ENCODE results near the gene MARCHF9. TPM values are rescaled to one million over a fixed set of nuclear protein-coding genes. Genes with fewer than 3 reads are reported as not detected.

Gene MARCHF9
- total RNA-seq, 1 donor from 2014 or later, result 13.8 TPM

- no peak for TF ChIP-seq CTCF (IDR thresholded peaks at IDR 0.05; ENCODE audit: borderline replicate concordance)
- intact Hi-C loops (cut with micrococcal nuclease), result no loop called here
- Histone ChIP-seq H3K4me3 (peak overlapping the region; percentile 62), H3K27me3 (ENCODE audit: low read depth) (peaks cover 55% of the 10 kb centered on the region), H3K36me3 (peaks cover 9% of the 10 kb centered on the region), H3K27ac (replicated peaks) (no peak overlapping the region), H3K9me3 (replicated peaks) (no peaks in the 10 kb centered on the region), H3K4me1 (peaks cover 30% of the 10 kb centered on the region)
- DNase-seq, result no peak
These were observed 9.2 kb downstream of the MARCHF9 start for GRCh38 chr12:57763881-57764661.

GRCh38 chr12:57764662-57765002, 9.7 kb downstream of the MARCHF9 start:
- H3K27me3 ChIP-seq (ENCODE audit: low read depth), result peaks cover 55% of the 10 kb centered on the region
- no peak overlapping the region for H3K27ac ChIP-seq (replicated peaks)
- DNase-seq, result no peak
- H3K36me3 ChIP-seq, result peaks cover 7% of the 10 kb centered on the region
- TF ChIP-seq CTCF (IDR thresholded peaks at IDR 0.05; ENCODE audit: borderline replicate concordance), result no peak
- intact Hi-C loops (cut with micrococcal nuclease), result no loop called here
- H3K4me3 ChIP-seq, result peak overlapping the region; percentile 62
- peaks cover 30% of the 10 kb centered on the region for H3K4me1 ChIP-seq
- no peaks in the 10 kb centered on the region for H3K9me3 ChIP-seq (replicated peaks)

- peak; percentile 34 for DNase-seq
These were observed 10.2 kb downstream of the MARCHF9 start for GRCh38 chr12:57765003-57765697.

GRCh38 chr12:57765698-57766463, 11.0 kb downstream of the MARCHF9 start:
- H3K27me3 ChIP-seq (ENCODE audit: low read depth), result peaks cover 55% of the 10 kb centered on the region
- peaks cover 18% of the 10 kb centered on the region for H3K36me3 ChIP-seq
- H3K4me1 ChIP-seq, result peaks cover 30% of the 10 kb centered on the region
- H3K4me3 ChIP-seq, result peak overlapping the region; percentile 62
- no peaks in the 10 kb centered on the region for H3K9me3 ChIP-seq (replicated peaks)
- TF ChIP-seq CTCF (IDR thresholded peaks at IDR 0.05; ENCODE audit: borderline replicate concordance), result no peak
- H3K27ac ChIP-seq (replicated peaks), result no peak overlapping the region
- no peak for DNase-seq
- intact Hi-C loops (cut with micrococcal nuclease), result no loop called here

More at GRCh38 chr12:57765003-57765697, 10.2 kb downstream of the MARCHF9 start:
- peak; percentile 37 for TF ChIP-seq CTCF (IDR thresholded peaks at IDR 0.05; ENCODE audit: borderline replicate concordance)
- Histone ChIP-seq H3K9me3 (replicated peaks) (no peaks in the 10 kb centered on the region), H3K36me3 (peaks cover 11% of the 10 kb centered on the region), H3K4me1 (peaks cover 30% of the 10 kb centered on the region), H3K27ac (replicated peaks) (no peak overlapping the region), H3K27me3 (ENCODE audit: low read depth) (peaks cover 55% of the 10 kb centered on the region), H3K4me3 (peak overlapping the region; percentile 62)
- intact Hi-C loops (cut with micrococcal nuclease), result no loop called here

DNA sequence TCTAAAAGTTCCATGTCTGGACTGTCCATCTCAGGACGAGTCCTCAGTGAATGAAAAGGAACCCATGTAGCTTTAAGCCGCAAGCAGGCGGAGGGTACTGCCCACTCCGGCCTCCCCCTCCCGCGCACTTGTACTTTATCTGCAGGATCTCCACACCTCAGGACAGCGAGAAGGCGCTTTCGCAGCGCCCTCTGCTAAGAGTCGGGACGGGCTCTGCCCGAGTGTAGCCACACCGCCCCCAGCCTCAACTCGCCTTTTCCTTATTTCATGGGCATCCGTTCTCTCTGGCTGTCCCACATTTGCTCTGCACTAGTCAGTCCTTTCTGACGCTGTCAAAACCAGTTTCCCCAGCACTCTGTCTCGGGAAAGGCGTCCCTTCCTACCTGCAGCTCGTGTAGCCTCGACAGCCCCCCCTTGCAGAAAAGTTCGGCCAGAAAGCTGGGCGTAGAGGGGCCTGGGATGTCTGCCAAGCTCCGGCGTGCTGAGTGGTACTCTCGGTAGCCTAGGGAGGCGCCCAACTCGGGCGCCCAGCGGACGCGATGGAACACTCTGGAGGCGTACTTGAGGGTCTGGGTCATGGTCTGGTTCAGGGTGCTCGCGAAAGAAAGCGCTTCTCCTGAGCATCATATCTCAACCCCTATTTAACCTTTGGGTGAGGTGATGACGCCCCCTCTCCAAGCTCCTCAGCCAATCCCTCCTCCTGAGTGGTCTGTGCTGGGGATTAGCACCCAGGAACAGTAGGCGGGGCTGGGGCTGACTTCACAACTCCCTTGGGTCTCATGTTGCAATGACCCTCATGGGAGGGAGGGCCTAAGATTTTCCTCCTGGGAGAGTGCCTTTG, 11.8 kb downstream of the MARCHF9 start, which contains the start of gene CYP27B1:
TSS of gene CYP27B1 (minus strand) at position 615 of the 841 bp plus-strand sequence. CDS start at position 578, 37 bp downstream.
- H3K36me3 ChIP-seq, result peaks cover 18% of the 10 kb centered on the region
- peak within 1 kb of the TSS; percentile 62 for H3K4me3 ChIP-seq
- H3K27me3 ChIP-seq (ENCODE audit: low read depth), result peaks cover 55% of the 10 kb centered on the region
- peak; percentile 30 for DNase-seq
- no peak for TF ChIP-seq CTCF (IDR thresholded peaks at IDR 0.05; ENCODE audit: borderline replicate concordance)
- intact Hi-C loops (cut with micrococcal nuclease), result no loop called here
- no peaks in the 10 kb centered on the region for H3K9me3 ChIP-seq (replicated peaks)
- H3K4me1 ChIP-seq, result peaks cover 37% of the 10 kb centered on the region
- no peak within 1 kb of the TSS for H3K27ac ChIP-seq (replicated peaks)
